SK-N-SH (cell line): ENCODE results near the gene RNF126. TPM values are rescaled to one million over a fixed set of nuclear protein-coding genes. Genes with fewer than 3 reads are reported as not detected.

Source experiments
- CTCF ChIA-PET: fragments of 300-600, 350-600 bp; formaldehyde crosslinking; extraction: SDS; loops from one replicate; lab custom pipeline; 2021; lab: Yijun Ruan, JAX
- POLR2A ChIA-PET: fragments of 350-600 bp; sonication (Branson Sonifier 250); formaldehyde crosslinking; extraction: SDS; loops from one replicate; lab custom pipeline; 2020; ENCODE audit warnings: antibody characterized with exemption, inconsistent platforms; lab: Yijun Ruan, JAX
- DNase-seq: peaks from one replicate; pipeline ENCODE4 v3.0.0; 2012
- H2AFZ ChIP-seq: fragments of 200-600 bp; sonication (generic); 2 replicates; pipeline ENCODE4 v1.8.1; 2016; ENCODE audit warnings: antibody characterized with exemption, mild to moderate bottlenecking, low read depth
- H3F3A ChIP-seq: fragments of 200-600 bp; sonication (generic); replicated peaks from 2 replicates; pipeline ENCODE3; 2016; ENCODE audit warnings: antibody characterized with exemption, mild to moderate bottlenecking; ENCODE audit not compliant: insufficient read depth
- H3K27ac ChIP-seq, 2 experiments: fragments of 200-500 bp in 1 of 2; fragments of 200-600 bp in 1 of 2; sonication (Bioruptor generic) in 1 of 2; sonication (generic), shearing (Covaris generic) in 1 of 2; 2 replicates each; pipeline versions ENCODE4 v1.5.1 to v1.6.1; 2014 to 2016; ENCODE audit warnings: low read depth in 2 of 2, inconsistent platforms in 1 of 2, low read length in 1 of 2, mild to moderate bottlenecking in 1 of 2, mixed read lengths in 1 of 2
- H3K27me3 ChIP-seq: fragments of 200-600 bp; sonication (generic), shearing (Covaris generic); 2 replicates; pipeline ENCODE4 v1.6.1; 2016; ENCODE audit warnings: mixed run types; ENCODE audit not compliant: insufficient read depth
- H3K36me3 ChIP-seq, 2 experiments: fragments of 200-500 bp in 1 of 2; fragments of 200-600 bp in 1 of 2; sonication (Bioruptor generic) in 1 of 2; sonication (generic) in 1 of 2; replicated peaks in 1 of 2; 2 replicates each; pipeline versions ENCODE3 to v1.5.1; 2014 to 2016; ENCODE audit warnings: low read length in 1 of 2, mild to moderate bottlenecking in 1 of 2; ENCODE audit not compliant: insufficient read depth in 2 of 2, control insufficient read depth in 1 of 2
- H3K4me1 ChIP-seq, 2 experiments: fragments of 200-500 bp in 1 of 2; fragments of 200-600 bp in 1 of 2; sonication (Bioruptor generic) in 1 of 2; sonication (generic), shearing (Covaris generic) in 1 of 2; 2 replicates each; pipeline versions ENCODE4 v1.5.1 to v1.6.1; 2014 to 2016; ENCODE audit warnings: low read depth in 1 of 2, low read length in 1 of 2, mixed run types in 1 of 2; ENCODE audit not compliant: insufficient read depth in 2 of 2, control insufficient read depth in 1 of 2
- H3K4me2 ChIP-seq: fragments of 200-600 bp; sonication (generic), shearing (Covaris generic); 2 replicates; pipeline ENCODE4 v1.6.1; 2017; ENCODE audit warnings: mixed run types
- H3K4me3 ChIP-seq, 2 experiments: fragments of 200-500 bp in 1 of 2; fragments of 200-600 bp in 1 of 2; sonication (Bioruptor generic) in 1 of 2; sonication (generic), shearing (Covaris generic) in 1 of 2; 2 replicates each; pipeline versions ENCODE4 v1.5.1 to v1.8.1; 2014 to 2016; ENCODE audit warnings: low read depth in 2 of 2, inconsistent platforms in 1 of 2, low read length in 1 of 2, mild to moderate bottlenecking in 1 of 2, mixed read lengths in 1 of 2, moderate library complexity in 1 of 2
- H3K79me2 ChIP-seq: fragments of 200-600 bp; sonication (generic); 2 replicates; pipeline ENCODE4 v1.8.1; 2017; ENCODE audit warnings: mild to moderate bottlenecking; ENCODE audit not compliant: insufficient read depth
- H3K9ac ChIP-seq: fragments of 200-600 bp; sonication (generic); 2 replicates; pipeline ENCODE4 v1.6.1; 2017; ENCODE audit warnings: mixed run types
- H3K9me2 ChIP-seq: fragments of 200-600 bp; sonication (generic); 2 replicates; pipeline ENCODE4 v1.6.1; 2017; ENCODE audit warnings: mixed run types
- H3K9me3 ChIP-seq: fragments of 200-600 bp; sonication (generic); 2 replicates; pipeline ENCODE4 v1.6.1; 2017; ENCODE audit warnings: mixed run types, mild to moderate bottlenecking, moderate library complexity
- H4K20me1 ChIP-seq: fragments of 200-600 bp; sonication (generic); 2 replicates; pipeline ENCODE4 v1.6.1; 2017; ENCODE audit warnings: mild to moderate bottlenecking, mixed run types; ENCODE audit not compliant: insufficient read depth
- FOXM1 ChIP-seq: IDR thresholded peaks from 2 replicates; pipeline ENCODE4 v1.4.0; 2012; ENCODE audit warnings: low read depth, mild to moderate bottlenecking
- GABPA ChIP-seq: IDR thresholded peaks from 2 replicates; pipeline ENCODE4 v1.4.0; 2012; ENCODE audit warnings: low read depth, mild to moderate bottlenecking
- GATA2 ChIP-seq: sonication (generic); formaldehyde crosslinking; IDR thresholded peaks from 2 replicates; pipeline ENCODE4 v1.5.0; 2020; ENCODE audit warnings: mild to moderate bottlenecking, missing genetic modification reagents
- JUND ChIP-seq: IDR thresholded peaks from 2 replicates; pipeline ENCODE4 v1.4.0; 2012
- POLR2AphosphoS5 ChIP-seq: IDR thresholded peaks from 2 replicates; pipeline ENCODE4 v1.6.1; 2012; ENCODE audit warnings: low read depth, low read length
- RAD21 ChIP-seq: IDR thresholded peaks from 2 replicates; pipeline ENCODE4 v1.6.1; 2012; ENCODE audit warnings: mild to moderate bottlenecking, low read length
- SMC3 ChIP-seq: IDR thresholded peaks from 2 replicates; pipeline ENCODE4 v1.6.1; 2012; ENCODE audit warnings: low read depth, low read length, improper control_type of control experiment
- TCF12 ChIP-seq: IDR thresholded peaks from 2 replicates; pipeline ENCODE4 v1.4.0; 2012
- TEAD4 ChIP-seq: IDR thresholded peaks from 2 replicates; pipeline ENCODE4 v1.4.0; 2012; ENCODE audit warnings: mild to moderate bottlenecking, borderline replicate concordance; ENCODE audit not compliant: insufficient read depth
- USF2 ChIP-seq: fragments of 150-350 bp; IDR thresholded peaks from 2 replicates; pipeline ENCODE4 v1.6.1; 2017; ENCODE audit warnings: antibody characterized with exemption, low read length, low read depth, borderline replicate concordance
- YY1 ChIP-seq: IDR thresholded peaks from 2 replicates; pipeline ENCODE4 v1.4.0; 2012; ENCODE audit warnings: low read depth, mild to moderate bottlenecking
- ZBTB33 ChIP-seq: IDR thresholded peaks from 2 replicates; pipeline ENCODE4 v1.4.0; 2012; ENCODE audit warnings: low read depth, borderline replicate concordance
- WGBS: methylation state at CpG from one replicate; pipeline ENCODE4 v1.1.6; 2017; ENCODE audit warnings: low lambda C conversion rate; 5-methylcytosine and 5-hydroxymethylcytosine counted together
- polyA plus RNA-seq, 3 experiments: library from polyadenylated mRNA; depleted of rRNA; stranded (reverse); fragments of >200 nt; gene quantifications; 2 replicates each; pipeline ENCODE4 v1.2.3, GENCODE V29; 2012
- TF ChIP-seq, protein P1 (sequence below): fragments of 150-350 bp; IDR thresholded peaks from 2 replicates; pipeline ENCODE4 v1.6.1; 2016; ENCODE audit warnings: mild to moderate bottlenecking, low read depth, low read length
- TF ChIP-seq, protein P2 (sequence below): IDR thresholded peaks from 2 replicates; pipeline ENCODE4 v1.4.0; 2012; ENCODE audit warnings: low read depth, borderline replicate concordance
- TF ChIP-seq, protein P3 (sequence below): IDR thresholded peaks from 2 replicates; pipeline ENCODE4 v1.6.1; 2012; ENCODE audit warnings: mild to moderate bottlenecking, low read depth, low read length, moderate library complexity

RNF126 gene
- polyA plus RNA-seq, 1 of the 3 experiments (the other 2 are of a cell fraction) = 12.9 TPM

- TF ChIP-seq, protein P1, sequence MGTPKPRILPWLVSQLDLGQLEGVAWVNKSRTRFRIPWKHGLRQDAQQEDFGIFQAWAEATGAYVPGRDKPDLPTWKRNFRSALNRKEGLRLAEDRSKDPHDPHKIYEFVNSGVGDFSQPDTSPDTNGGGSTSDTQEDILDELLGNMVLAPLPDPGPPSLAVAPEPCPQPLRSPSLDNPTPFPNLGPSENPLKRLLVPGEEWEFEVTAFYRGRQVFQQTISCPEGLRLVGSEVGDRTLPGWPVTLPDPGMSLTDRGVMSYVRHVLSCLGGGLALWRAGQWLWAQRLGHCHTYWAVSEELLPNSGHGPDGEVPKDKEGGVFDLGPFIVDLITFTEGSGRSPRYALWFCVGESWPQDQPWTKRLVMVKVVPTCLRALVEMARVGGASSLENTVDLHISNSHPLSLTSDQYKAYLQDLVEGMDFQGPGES = no peak
- TF ChIP-seq RAD21 (peak; percentile 96), ZBTB33 (no peak), JUND (no peak), GATA2 (CRISPR knock-in tag) (no peak), SMC3 (peak; percentile 93), FOXM1 (no peak), TCF12 (no peak), TEAD4 (no peak)
- TF ChIP-seq, protein P2, sequence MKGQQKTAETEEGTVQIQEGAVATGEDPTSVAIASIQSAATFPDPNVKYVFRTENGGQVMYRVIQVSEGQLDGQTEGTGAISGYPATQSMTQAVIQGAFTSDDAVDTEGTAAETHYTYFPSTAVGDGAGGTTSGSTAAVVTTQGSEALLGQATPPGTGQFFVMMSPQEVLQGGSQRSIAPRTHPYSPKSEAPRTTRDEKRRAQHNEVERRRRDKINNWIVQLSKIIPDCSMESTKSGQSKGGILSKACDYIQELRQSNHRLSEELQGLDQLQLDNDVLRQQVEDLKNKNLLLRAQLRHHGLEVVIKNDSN = no peak
- TF ChIP-seq, protein P3, sequence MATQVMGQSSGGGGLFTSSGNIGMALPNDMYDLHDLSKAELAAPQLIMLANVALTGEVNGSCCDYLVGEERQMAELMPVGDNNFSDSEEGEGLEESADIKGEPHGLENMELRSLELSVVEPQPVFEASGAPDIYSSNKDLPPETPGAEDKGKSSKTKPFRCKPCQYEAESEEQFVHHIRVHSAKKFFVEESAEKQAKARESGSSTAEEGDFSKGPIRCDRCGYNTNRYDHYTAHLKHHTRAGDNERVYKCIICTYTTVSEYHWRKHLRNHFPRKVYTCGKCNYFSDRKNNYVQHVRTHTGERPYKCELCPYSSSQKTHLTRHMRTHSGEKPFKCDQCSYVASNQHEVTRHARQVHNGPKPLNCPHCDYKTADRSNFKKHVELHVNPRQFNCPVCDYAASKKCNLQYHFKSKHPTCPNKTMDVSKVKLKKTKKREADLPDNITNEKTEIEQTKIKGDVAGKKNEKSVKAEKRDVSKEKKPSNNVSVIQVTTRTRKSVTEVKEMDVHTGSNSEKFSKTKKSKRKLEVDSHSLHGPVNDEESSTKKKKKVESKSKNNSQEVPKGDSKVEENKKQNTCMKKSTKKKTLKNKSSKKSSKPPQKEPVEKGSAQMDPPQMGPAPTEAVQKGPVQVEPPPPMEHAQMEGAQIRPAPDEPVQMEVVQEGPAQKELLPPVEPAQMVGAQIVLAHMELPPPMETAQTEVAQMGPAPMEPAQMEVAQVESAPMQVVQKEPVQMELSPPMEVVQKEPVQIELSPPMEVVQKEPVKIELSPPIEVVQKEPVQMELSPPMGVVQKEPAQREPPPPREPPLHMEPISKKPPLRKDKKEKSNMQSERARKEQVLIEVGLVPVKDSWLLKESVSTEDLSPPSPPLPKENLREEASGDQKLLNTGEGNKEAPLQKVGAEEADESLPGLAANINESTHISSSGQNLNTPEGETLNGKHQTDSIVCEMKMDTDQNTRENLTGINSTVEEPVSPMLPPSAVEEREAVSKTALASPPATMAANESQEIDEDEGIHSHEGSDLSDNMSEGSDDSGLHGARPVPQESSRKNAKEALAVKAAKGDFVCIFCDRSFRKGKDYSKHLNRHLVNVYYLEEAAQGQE = no peak
Measured at GRCh38 chr19:664913-665443, 2.0 kb upstream of the RNF126 start (continued).

- POLR2A ChIA-PET = interaction anchor here (0.7 to 1.0 kb wide), 5 partner anchors 16 to 113 kb away, joined by 3 read pairs; no protein-coding TSS in a partner anchor
Measured at GRCh38 chr19:663682-664117, 686 bp upstream of the RNF126 start.

More at GRCh38 chr19:663682-664117, 686 bp upstream of the RNF126 start:
- H4K20me1 ChIP-seq = peaks cover 38% of the 10 kb centered on the region
- no peaks in the 10 kb centered on the region for H3K9me2 ChIP-seq
- CTCF ChIA-PET = interaction anchor here (0.7 to 1.9 kb wide), 11 partner anchors 12 to 236 kb away, joined by 3 to 26 read pairs (median 4); partner anchors contain the start of gene PALM
- peak overlapping the region; percentile 51 to 63 for H3K4me3 ChIP-seq
- H3K36me3 ChIP-seq = peaks cover 0 to 2% of the 10 kb centered on the region in 2 experiments
- WGBS = 51% methylated on average over 13 of the region's 18 CpGs
- peak overlapping the region; percentile 72 to 93 for H3K27ac ChIP-seq
- peaks cover 7 to 32% of the 10 kb centered on the region in 2 experiments; a peak in 2 of 4 replicates for H3K4me1 ChIP-seq
- H3K79me2 ChIP-seq = peaks cover 45% of the 10 kb centered on the region
- H3K9me3 ChIP-seq = no peaks in the 10 kb centered on the region
- H3F3A ChIP-seq = peaks cover 8% of the 10 kb centered on the region
- no peak for DNase-seq
- peak overlapping the region; percentile 52; the same call in 1 of the 2 replicates for H3K9ac ChIP-seq
- H3K27me3 ChIP-seq = no peaks in the 10 kb centered on the region
- H3K4me2 ChIP-seq = peak overlapping the region; percentile 81
- peak overlapping the region; percentile 86 for H2AFZ ChIP-seq
- TF ChIP-seq YY1 (no peak), POLR2AphosphoS5 (no peak), TCF12 (no peak), USF2 (no peak), GABPA (no peak)
- TF ChIP-seq, protein P2 = no peak
- TF ChIP-seq, all 33 proteins: peak for 0
